Fibroblast of skin of left quadriceps (primary cell): ENCODE measurements around the gene FBXO2.
"Not testable (repeated sequence)": the region's sequence is repeated elsewhere in the genome, so short reads cannot be mapped to it uniquely, and the experiment has no call there.

Source experiments
- DNase-seq, 2 experiments: peaks; one replicate each; pipeline ENCODE4 v3.0.0-alpha.2; 2013; ENCODE audit warnings: low read depth in 2 of 2

Gene FBXO2

DNA sequence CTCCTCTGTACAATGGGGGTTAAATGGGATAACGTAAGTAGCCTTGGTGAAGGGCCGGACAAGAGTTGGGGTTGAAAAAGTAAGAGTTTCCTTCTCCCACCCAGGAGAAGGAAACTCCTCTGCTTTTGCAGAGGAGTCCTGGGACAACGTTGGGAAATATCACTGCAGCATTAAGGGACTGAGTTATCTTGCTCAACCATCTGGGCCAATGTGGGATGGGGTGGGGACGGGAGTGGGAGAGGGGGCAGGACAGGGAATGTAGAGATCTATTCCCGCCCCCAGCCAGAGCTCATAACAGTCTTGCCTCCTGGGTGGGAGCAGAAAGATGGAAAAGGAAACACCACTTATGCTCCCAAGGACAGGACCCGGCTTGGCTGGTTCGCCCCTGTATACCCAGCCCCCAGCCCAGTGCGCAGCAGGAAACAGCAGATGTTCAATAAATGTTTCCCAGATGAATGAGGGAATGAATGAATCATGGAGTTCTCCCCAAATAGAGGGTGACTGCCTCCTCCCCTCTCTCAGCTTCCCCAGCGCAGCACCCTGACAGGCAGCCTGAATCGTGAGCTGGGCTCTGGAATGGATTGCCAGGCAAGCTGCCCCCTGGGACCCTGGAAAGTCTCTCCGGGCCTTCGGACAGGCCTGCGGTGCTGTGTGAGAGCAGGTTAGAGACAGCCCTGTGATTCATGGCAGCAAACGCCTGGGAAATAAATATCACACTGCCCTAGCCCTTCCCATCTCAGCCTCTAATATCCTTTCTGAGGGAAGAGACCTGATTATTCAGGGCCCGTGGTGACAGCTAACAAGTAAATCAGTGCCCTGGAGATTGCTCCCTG is 24.8 kb downstream of the FBXO2 start:
- no peak for DNase-seq

DNA sequence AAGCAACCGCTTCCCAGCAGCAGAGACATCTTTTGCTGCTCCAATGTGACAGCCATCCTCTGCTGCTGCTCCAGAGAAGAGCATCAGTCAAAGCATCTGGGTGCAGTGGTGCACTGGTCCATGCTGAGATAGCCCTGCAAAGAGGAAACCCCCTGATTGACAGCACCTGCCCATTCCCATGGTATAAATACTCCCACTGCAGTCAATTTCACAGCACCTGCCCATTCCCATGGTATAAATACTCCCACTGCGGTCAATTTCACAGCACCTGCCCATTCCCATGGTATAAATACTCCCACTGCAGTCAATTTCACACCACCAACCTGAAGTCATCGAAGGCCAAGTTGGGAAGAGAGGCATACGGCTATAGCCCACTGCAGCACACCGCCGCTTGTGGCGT is 25.5 kb downstream of the FBXO2 start:
- no peak for DNase-seq

DNA sequence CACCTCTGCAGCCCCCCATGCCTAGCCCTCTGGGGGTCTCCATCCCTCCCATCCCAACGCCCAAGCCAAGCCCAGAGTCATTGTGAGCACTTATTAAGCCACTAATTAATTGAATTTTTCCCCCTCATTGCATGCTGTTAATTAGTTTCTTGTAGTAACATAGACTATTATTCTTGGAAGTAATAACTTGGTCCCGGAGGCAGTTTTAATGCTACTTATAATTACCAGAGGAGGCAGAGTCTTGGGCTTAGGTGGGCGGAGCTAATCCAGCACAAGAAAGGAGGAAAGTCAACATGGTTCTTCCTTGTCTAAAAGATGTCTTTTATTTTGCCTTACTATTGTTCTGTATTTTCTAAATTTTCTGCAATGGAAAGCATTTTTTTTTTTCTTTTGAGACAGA is 27.7 kb downstream of the FBXO2 start:
- DNase-seq: no peak

DNA sequence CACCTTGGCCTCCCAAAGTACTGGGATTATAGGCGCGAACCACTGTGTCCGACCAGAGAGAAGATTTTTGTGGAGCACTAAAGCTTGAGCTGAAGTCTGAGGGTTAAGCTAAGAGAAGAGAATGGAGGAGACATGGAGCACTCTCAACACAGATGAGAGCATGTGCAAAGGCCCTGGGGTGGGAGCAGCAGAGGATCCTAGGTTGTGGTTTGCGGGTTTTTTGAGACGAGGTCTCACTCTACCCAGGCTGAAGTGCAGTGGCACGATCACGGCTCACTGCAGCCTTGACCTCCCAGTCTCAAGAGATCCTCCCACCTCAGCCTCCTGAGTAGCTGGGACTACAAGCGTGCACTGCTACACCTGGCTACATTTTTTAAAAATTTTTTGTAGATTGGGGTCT is 30.5 kb downstream of the FBXO2 start:
- DNase-seq: no peak

DNA sequence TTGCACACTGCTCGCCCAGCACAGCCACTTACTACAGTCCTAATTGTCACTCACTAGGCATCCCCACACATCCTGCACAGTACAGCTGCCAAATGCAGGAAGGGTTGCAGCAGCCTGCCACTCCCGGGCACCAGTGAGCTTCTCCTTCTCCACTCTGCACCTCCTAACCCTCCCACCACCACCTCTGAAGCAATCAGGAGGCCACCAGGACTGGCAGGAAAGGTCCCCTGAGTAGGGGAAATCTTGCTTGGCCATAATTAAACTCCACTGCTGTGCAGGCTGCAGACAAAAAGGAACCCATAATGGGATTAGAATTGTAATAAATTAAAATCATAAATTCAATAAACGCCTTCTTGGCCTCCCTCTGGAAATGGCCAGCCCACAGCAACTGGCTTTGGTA is 31.8 kb downstream of the FBXO2 start:
- no peak for DNase-seq

DNA sequence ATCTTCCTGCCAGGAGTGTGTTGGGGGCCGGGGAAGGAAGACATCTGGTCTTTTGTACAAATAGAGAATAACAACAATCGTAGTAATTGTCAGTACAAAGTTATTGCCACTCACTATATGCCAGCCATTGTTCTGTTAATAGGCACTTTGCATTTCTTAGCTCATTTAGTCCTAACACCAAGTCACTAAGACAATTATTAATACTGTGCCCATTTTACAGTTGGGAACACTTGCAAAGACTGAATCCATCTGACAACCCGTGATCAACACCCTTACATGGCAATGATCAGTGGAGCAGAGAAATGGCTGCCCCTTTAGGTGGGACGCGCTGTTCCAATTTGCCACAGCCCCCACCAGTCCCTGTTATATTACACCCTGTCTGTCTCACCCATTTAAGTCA is 33.3 kb downstream of the FBXO2 start:
- DNase-seq: no peak

DNA sequence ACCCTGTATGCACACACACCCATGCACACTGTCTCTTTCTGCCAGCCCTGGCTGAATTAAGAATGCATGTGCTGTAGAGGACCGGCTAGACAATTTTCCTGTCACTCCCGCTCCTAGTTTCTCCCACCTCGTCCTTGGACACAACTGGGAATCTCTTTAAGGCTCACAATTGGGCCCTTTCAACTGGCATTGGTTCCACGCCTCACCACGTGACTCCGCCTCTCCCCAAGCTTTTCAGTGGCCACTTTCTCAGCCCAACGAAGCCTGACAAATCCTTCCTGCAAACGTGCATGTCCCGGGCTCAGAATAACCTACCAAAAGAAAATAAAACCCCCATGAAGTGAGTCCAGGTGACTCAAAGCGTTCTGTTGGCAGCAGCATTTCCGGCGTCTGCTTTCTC is 33.8 kb downstream of the FBXO2 start:
- no peak for DNase-seq

DNA sequence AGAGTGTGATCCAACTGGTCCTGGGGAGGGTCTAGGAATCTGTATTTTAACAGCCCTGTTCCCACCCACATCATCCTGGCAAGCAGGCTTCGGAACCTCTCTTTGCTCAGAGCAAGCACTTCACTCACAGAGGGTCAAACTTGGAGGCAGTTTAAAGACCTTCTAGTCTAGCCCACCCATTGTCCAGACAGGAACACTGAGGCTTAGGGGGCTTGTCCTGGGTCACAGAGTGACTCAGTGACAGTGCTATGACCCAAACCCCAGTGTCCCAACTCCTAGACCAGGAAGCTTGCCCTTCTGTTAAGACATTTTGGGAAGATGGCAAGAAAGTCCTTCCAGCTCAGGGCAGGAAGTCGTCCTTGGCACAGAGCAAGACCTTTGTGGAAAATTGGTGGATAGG is 36.5 kb downstream of the FBXO2 start:
- no peak for DNase-seq

DNA sequence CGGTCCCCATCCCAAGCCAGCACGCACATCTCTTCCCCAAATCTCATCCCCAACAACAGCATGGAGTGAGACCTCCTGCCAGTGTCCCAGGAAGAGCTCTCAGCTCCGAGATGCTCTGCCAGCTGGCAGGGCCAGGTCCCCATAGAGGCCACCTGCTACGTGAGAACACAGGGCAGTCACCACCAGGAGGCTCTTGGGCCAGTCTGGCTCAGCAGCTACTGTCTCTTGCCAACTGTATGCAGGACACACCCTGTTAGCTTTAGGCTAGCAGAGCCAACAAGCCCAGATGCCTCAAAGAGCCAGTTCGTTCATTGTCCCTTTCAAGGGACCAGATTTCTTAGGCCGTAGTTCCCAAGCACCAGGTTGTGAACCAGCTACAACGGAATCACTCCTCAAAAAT is 36.9 kb downstream of the FBXO2 start:
- DNase-seq: no peak

DNA sequence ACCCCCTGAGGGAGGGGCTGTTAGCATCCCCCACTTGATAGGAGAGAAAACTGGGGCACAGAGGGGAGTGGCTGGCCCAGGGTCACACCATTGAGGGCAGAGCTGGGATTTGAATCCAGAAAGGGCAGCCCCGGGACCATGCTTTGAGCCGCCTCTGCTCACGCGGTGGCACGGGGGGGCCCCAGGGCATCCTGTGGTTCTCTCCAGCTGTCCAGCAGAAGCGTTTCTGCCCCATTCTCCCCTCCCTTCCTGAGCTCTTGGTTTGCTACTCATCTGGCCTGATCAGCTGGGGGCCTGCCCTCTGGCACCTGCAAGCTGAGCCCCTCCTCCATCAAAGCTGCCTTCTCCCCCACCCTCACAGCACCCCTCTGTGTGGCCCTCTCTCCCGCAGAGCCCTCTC is 37.5 kb downstream of the FBXO2 start:
- no peak for DNase-seq

DNA sequence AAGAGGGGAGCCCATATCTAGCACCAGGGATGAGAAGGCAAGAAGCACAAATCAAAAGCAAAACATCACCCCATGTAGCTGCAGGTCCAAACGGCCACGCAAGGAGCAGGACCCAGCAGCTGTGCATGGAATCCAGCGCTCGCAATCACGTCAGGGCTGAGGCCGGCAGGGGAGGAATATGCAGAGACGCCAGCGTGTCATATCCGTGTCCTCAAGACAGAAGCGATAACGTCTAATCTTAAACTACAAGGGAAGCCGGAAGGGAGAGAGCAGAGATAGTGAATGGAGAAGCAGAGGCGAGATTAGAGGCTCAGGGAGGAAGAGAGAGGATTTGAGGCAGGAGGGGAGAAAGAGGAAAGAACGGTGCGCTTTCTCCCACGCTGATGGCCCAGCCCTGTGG is 39.1 kb downstream of the FBXO2 start:
- DNase-seq: no peak

DNA sequence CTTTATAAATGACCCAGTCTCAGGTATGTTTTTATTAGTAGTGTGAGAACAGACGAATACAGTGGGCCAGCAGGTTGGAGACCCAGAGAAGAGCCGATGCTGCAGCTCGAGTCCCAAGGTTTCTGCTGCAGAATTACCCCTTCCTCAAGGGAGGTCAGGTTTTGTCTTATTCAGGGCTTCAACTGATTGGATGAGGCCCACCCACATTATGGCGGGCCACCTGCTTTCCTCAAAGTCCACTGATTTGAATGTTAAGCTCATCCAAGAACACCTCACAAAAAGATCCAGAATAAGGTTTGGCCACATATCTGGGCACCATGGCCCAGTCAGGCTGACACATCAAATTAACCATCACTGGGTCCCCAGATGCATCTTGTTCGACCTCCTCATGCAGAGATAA is 40.9 kb downstream of the FBXO2 start:
- DNase-seq: no peak

DNA sequence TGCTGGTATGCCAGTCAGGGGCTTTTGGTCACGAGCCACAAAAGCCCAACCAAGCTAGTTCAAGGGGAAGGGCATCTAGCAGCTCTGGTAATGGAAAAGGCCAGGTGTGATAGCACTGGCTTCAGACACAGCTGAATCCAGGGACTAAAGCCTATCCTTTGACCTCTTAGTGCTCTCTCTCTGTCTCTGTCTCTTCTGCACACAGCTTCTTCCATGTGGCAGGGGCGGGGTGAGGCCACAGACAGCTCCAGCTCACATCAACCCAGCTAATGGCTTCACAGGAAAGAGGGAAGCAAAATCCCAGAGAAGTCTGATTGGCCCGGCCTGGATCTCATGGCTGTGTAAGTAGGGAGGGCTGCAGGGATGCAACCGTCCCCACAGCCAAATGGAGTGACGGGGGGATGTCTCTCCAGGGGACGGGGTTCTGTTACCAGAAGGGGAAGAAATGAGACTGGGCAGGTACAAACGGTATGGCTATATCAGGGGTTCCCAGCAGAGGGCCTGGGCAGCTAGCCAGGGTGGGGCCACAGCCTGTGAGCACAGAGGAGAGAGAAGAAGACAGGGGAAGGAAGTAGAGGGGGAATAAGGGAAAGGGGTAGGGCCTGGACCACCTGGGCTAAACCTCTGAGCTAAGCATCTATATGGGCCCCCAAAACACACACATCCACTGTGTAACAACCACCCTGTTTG is 42.4 kb downstream of the FBXO2 start:
- DNase-seq: no peak

DNA sequence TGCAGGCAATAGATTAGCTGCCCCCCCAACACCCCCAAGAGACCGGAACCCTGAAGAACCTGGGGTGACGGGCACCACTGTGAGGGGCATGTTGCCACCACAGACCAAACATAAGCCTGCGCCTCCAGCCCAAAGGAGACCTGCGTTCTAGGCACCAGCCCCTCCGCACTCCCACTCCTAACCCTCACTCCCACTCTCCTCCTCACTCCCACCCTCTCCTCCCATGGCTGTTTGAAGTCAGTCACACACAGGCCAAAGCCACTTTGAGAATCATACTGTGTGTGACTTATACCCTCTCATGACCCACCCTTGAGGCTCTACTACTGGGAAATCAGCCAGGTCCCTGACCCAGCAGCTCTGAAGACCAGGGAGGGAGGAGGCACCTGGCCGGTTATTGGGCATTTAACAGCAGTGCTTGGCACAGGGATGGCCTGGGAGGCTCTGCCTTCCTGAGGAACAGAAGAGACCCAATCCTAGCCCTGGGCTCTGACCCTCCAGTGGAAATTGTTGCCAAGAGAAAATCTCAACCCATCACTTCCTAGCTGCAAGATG is 43.5 kb downstream of the FBXO2 start:
- DNase-seq: no peak

DNA sequence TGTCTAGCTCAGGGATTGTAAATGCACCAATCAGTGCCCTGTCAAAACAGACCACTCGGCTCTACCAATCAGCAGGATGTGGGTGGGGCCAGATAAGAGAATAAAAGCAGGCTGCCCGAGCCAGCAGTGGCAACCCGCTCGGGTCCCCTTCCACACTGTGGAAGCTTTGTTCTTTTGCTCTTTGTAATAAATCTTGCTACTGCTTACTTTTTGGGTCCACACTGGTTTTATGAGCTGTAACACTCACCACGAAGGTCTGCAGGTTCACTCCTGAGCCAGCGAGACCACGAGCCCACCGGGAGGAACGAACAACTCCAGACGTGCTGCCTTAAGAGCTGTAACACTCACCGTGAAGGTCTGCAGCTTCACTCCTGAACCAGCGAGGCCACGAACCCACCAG is 44.9 kb downstream of the FBXO2 start:
- not testable (repeated sequence) for DNase-seq

DNA sequence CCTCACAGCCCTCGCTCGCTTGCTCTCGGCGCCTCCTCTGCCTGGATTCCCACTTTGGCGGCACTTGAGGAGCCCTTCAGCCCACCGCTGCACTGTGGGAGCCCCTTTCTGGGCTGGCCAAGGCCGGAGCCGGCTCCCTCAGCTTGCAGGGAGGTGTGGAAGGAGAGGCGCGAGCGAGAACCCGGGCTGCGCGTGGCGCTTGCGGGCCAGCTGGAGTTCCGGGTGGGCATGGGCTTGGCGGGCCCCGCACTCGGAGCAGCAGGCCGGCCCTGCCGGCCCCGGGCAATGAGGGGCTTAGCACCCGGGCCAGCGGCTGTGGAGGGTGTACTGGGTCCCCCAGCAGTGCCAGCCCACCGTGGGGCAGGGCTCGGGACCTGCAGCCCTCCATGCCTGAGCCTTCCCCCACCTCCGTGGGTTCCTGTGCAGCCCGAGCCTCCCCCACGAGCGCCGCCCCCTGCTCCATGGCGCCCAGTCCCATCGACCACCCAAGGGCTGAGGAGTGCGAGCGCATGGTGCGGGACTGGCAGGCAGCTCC is 45.6 kb downstream of the FBXO2 start:
- not testable (repeated sequence) for DNase-seq

DNA sequence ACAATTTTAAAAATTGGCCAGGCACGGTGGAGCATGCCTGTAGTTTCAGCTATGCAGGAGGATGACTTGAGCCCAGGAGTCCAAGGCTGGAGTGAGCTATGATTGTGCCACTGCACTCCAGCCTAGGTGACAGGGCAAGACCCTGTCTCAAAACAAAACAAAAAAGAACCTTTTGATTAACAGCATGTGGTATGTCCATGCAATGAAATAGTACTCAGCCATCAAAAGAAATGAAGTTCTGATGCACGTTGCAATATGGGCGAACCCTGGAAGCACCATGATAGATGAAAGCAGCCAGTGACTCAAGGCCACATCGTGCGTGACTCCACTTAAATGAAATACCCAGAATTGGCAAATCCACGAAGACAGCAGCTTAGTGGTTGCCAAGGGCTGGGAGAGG is 47.5 kb downstream of the FBXO2 start:
- no peak for DNase-seq

DNA sequence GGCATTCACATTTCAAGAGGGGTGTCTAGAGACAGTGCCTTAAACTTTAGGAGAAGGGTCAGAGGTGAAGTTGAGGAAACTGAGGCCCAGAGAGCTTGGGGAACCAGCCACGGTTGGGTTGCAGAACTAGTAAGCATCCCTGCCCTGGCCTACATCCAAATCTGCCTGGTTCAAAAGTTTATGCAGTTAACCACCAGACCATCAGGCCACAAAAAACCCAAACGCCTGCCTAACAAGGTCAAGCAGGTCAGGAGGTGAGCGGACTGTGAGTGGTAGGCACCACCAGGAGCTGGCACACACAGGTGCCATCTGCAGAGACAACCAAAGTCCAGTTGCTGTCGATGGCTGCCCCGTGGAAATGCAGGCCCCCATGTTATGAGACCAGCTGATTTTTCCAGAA is 51.2 kb downstream of the FBXO2 start:
- no peak for DNase-seq

DNA sequence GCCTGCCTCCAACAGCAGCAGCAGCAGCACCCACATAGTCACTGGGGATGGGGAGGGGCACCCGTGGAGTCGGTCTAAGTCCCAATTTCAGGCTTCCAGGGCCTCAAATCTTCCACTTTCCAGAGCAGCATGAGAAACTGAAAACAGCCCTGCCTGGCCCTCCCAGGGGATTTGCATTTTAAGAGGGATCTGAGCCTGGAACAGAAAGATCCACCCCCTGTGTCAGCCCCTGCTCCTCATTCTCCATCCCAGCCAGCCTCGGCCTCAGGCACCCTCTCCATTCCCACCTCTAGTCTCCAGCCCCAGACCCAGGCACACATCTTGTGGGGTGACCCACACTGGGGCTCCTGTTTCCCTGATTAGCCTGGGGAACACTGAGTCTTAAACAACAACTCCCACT is 51.8 kb downstream of the FBXO2 start:
- no peak for DNase-seq

DNA sequence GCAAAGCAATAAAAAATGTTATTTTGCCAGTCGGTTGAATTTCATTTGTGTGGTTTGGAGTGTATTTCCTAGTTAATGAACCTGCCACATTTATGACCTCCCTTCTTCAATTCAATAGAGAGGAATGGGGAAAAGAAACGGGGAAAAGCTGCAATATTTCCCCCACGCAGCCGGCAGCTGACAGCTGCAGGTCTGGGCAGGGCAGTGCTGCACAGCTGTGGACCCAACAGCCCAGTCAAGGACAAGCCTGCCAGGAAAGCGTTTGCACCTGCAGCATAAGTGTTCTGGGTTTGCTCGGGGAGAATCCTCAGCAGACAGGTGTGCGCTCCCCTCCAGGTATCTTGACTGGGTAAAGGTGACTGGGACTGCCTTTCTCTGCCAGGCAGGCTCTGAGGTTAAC is 53.4 kb downstream of the FBXO2 start:
- DNase-seq: no peak

DNA sequence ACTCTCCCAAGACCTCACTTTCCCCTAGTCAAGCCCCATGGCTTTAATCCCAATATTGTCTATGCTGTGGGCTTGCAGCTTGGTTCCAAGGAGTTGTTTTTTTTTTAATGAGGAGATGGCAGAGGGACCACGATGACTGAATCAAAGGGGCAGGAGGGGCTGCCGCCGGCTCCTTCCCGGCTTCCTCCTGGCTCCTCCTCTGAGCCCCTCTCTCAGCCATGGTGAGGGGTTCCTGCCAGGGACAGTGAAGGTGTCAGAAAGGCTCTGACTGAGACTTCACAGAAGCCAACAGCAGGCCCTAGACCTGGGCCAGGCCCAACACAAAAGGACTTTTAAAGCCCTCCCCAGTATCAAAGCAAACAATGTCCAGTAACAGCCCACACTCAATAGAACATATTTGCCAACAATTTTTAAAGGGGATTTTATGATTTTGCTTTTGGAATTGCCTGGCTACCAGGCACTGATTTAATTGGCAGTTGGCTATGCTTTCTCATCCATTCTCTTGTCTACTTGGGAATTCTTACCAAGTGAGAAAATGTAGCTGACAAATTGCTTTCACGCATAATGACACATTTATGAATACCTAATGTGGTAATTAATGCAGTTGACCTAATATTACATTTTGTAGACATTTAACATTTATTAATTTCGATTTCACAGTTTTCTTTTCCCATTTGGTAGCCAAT is 54.2 kb downstream of the FBXO2 start:
- DNase-seq: no peak

DNA sequence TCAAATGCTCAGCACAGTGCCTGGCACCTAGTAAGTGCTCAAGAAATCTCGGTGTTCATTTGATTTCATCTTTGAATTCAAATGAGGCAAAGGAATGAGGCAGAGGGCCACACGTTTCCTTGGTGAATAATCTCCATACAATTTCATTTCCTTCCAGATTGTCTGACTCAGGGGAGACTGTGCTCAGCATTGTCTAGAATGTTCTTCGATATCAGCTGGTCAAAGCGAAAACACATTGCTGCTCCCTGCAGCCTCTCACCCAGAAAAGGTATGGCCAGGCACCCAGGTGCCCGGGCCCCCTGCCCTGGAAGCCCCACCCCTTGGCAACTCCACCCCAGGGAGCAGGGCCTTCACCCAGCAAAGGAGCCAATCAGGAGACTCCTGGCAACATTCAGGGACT is 55.8 kb downstream of the FBXO2 start:
- DNase-seq: no peak
